Effector memory CD4-positive, alpha-beta T cell (primary cell): ENCODE measurements around the gene HBZ.
"Not testable (repeated sequence)": the region's sequence is repeated elsewhere in the genome, so short reads cannot be mapped to it uniquely, and the experiment has no call there.

Source experiments
- DNase-seq, 3 donors: peaks; one replicate each; pipeline ENCODE4 v3.0.0-alpha.2; 2020
- H3K27ac ChIP-seq: 2 replicates; pipeline ENCODE4 v1.7.0; 2013; ENCODE audit warnings: mild to moderate bottlenecking, low read length, moderate library complexity; ENCODE audit not compliant: insufficient read depth, poor library complexity, severe bottlenecking
- H3K27me3 ChIP-seq: replicated peaks from 2 replicates; pipeline ENCODE4 v1.7.0; 2013; ENCODE audit warnings: mild to moderate bottlenecking, low read length; ENCODE audit not compliant: insufficient read depth, control insufficient read depth, poor library complexity, severe bottlenecking
- H3K36me3 ChIP-seq: 2 replicates; pipeline ENCODE4 v1.7.0; 2013; ENCODE audit warnings: mild to moderate bottlenecking, low read length, moderate library complexity; ENCODE audit not compliant: control insufficient read depth, insufficient read depth
- H3K4me1 ChIP-seq: 2 replicates; pipeline ENCODE4 v1.7.0; 2013; ENCODE audit warnings: low read length, mild to moderate bottlenecking; ENCODE audit not compliant: control insufficient read depth, insufficient read depth, poor library complexity, severe bottlenecking
- H3K4me3 ChIP-seq: 2 replicates; pipeline ENCODE4 v1.7.0; 2013; ENCODE audit warnings: low read length, low read depth, mild to moderate bottlenecking; ENCODE audit not compliant: insufficient read depth, poor library complexity, severe bottlenecking
- H3K9me3 ChIP-seq: 2 replicates; pipeline ENCODE4 v1.7.0; 2013; ENCODE audit warnings: mild to moderate bottlenecking, low read length, moderate library complexity; ENCODE audit not compliant: control insufficient read depth

The HBZ gene

DNA sequence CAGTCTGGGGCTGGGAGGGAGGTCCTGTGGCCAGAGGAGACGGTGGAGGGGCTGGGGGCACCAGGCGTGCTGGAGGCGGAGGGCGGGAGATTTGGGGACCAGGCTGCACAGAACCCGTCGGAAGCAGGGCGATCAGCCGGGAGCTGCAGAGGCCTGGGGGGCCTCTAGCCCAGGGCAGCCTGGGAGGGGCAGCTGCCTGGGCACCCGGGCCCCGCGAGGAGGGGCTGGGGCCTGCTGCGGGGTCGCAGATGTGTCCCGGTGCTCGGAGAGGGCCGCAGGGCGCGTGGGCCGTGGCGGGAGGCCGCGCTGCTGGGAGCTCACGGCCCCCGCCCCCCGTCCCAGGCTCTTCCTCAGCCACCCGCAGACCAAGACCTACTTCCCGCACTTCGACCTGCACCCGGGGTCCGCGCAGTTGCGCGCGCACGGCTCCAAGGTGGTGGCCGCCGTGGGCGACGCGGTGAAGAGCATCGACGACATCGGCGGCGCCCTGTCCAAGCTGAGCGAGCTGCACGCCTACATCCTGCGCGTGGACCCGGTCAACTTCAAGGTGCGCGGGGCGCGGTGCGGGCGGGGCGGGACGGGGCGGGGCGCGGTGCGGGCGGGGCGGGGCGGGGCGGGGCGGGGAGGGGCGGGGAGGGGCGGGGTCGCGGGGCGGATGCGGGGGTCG is 1.2 kb downstream of the HBZ start:
- H3K27ac ChIP-seq, H3K36me3 ChIP-seq, H3K27me3 ChIP-seq, H3K4me1 ChIP-seq, DNase-seq, H3K4me3 ChIP-seq, H3K9me3 ChIP-seq: not testable (repeated sequence)

DNA sequence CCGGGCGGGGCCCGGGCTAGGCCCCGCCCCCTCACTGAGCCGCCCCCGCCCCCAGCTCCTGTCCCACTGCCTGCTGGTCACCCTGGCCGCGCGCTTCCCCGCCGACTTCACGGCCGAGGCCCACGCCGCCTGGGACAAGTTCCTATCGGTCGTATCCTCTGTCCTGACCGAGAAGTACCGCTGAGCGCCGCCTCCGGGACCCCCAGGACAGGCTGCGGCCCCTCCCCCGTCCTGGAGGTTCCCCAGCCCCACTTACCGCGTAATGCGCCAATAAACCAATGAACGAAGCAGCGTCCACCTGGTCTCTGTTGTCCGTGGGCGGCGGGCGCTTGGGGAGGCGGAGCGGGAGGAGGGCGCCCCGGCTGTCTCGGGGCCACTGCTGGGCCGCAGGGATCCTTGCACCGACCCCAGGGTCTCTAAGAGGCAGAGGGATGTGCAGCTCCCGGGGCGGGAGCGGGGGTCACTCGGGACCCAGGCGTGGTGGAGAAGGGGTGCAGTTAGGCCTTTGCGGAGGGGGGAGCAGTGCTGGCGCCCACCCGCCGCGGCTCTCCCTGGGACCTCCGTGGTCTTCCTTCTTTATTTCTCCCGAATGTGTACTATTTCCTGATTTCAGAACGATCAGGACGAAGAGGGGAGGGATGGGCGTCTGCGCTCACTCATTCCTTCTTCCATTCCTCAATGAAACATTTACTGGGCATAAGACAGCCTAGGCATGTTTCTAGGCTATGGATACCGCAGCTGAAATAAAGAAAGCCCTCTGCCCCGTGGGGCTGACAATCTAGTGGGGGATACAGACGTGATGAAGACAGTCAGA is 2.0 kb downstream of the HBZ start:
- Histone ChIP-seq H3K9me3 (no peaks in the 10 kb centered on the region), H3K36me3 (no peaks in the 10 kb centered on the region), H3K27ac (no peak overlapping the region), H3K4me1 (peaks cover 7% of the 10 kb centered on the region), H3K27me3 (peaks cover 6% of the 10 kb centered on the region), H3K4me3 (peak overlapping the region; percentile 46)
- peak in 1 of 3 donors; percentile 3 for DNase-seq

GRCh38 chr16:155031-155398 is 2.6 kb downstream of the HBZ start:
- H3K27me3 ChIP-seq, result peaks cover 6% of the 10 kb centered on the region
- H3K36me3 ChIP-seq, result no peaks in the 10 kb centered on the region
- no peak overlapping the region for H3K27ac ChIP-seq
- H3K9me3 ChIP-seq, result no peaks in the 10 kb centered on the region
- no peak for DNase-seq
- peaks cover 7% of the 10 kb centered on the region for H3K4me1 ChIP-seq
- no peak overlapping the region for H3K4me3 ChIP-seq

DNA sequence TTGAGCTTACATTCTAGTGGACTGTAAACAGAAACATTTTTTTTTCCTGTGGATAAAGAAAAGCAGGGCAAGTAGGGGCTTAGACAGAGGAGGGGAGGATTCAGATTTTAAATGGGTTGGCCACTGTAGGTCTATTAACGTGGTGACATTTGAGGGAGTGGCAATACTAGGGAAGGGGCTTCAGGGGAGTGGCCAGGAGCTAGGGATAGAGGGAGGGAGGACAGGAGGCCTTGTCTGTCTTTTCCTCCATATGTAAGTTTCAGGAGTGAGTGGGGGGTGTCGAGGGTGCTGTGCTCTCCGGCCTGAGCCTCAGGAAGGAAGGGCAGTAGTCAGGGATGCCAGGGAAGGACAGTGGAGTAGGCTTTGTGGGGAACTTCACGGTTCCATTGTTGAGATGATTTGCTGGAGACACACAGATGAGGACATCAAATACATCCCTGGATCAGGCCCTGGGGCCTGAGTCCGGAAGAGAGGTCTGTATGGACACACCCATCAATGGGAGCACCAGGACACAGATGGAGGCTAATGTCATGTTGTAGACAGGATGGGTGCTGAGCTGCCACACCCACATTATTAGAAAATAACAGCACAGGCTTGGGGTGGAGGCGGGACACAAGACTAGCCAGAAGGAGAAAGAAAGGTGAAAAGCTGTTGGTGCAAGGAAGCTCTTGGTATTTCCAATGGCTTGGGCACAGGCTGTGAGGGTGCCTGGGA is 6.8 kb downstream of the HBZ start:
- Histone ChIP-seq H3K4me3 (no peak overlapping the region), H3K36me3 (no peaks in the 10 kb centered on the region), H3K27me3 (peaks cover 5% of the 10 kb centered on the region), H3K9me3 (no peaks in the 10 kb centered on the region), H3K27ac (no peak overlapping the region), H3K4me1 (peaks cover 7% of the 10 kb centered on the region)
- DNase-seq, result no peak

DNA sequence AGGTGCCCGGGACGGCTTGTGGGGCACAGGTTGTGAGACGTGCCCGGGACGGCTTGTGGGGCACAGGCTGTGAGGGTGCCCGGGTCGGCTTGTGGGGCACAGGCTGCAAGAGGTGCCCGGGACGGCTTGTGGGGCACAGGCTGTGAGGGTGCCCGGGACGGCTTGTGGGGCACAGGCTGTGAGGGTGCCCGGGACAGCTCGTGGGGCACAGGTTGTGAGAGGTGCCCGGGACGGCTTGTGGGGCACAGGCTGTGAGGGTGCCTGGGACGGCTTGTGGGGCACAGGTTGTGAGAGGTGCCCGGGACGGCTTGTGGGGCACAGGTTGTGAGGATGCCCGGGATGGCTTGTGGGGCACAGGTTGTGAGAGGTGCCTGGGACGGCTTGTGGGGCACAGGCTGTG is 7.8 kb downstream of the HBZ start:
- not testable (repeated sequence) for H3K4me1 ChIP-seq, H3K27me3 ChIP-seq, H3K36me3 ChIP-seq, H3K27ac ChIP-seq, H3K4me3 ChIP-seq, H3K9me3 ChIP-seq, DNase-seq

GRCh38 chr16:160691-161190 is 8.3 kb downstream of the HBZ start:
- no peaks in the 10 kb centered on the region for H3K36me3 ChIP-seq
- peaks cover 9% of the 10 kb centered on the region for H3K4me1 ChIP-seq
- no peak overlapping the region for H3K4me3 ChIP-seq
- DNase-seq, result no peak
- no peaks in the 10 kb centered on the region for H3K9me3 ChIP-seq
- H3K27me3 ChIP-seq, result peaks cover 9% of the 10 kb centered on the region
- H3K27ac ChIP-seq, result no peak overlapping the region

DNA sequence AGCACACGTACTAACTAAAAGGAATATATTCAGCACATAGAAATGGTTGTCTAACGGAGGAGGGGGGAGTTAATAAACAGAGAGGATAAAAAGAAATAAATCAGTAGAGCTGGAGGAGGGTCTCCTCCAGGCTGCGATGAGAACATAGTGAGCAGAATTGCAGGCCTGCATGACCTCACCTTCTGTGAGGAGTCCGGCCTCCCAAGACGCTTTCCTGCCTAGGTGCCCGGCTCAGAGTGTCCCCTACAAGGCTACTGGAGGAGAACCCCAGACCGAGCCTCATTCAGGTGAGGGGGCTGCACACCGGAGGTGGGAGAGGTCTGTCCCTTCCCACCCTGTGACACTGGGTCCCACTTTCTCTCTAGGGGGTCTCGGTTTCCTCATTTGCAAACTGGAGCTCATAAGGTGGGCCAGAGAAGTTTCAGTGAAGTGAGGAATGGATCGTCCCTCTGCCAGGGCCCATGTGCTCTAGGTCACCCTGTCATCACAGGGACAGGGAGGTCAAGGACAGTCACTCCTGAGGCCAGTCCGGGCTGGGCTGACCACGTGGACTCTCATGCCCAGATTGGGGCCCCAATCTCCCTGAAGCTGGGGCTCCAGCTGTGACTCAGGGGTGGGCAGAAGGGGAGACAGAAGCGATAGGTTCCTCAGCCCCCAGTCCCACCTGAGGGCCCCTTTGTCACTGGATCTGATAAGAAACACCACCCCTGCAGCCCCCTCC is 10.0 kb downstream of the HBZ start:
- no peak for DNase-seq
- Histone ChIP-seq H3K9me3 (no peaks in the 10 kb centered on the region), H3K36me3 (no peaks in the 10 kb centered on the region), H3K4me1 (peaks cover 18% of the 10 kb centered on the region), H3K4me3 (no peak overlapping the region), H3K27me3 (peaks cover 24% of the 10 kb centered on the region), H3K27ac (no peak overlapping the region)

GRCh38 chr16:163139-163538 is 10.7 kb downstream of the HBZ start:
- DNase-seq, H3K9me3 ChIP-seq, H3K36me3 ChIP-seq, H3K27ac ChIP-seq, H3K4me3 ChIP-seq: not testable (repeated sequence)
- peaks cover 27% of the 10 kb centered on the region for H3K27me3 ChIP-seq
- H3K4me1 ChIP-seq, result peaks cover 18% of the 10 kb centered on the region

DNA sequence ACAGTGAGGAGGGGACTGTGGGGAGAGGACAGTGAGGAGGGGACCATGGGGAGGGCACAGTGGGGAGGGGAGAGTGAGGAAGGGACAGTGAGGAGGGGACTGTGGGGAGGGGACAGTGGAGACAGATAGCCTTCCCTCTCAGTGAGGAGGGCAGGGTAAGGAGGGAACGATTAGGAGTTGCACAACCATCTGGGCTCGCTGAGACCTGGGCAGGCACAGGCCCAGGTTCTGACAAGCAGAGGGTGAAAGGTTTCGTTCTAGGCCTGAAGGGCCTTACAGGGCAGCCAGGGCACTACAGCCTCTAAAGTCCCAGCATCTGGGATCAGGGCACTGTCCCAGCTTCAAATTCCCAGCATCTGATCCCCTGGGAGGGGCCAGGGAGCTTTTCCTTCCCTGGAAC is 11.3 kb downstream of the HBZ start:
- H3K4me1 ChIP-seq, result peaks cover 18% of the 10 kb centered on the region
- peaks cover 27% of the 10 kb centered on the region for H3K27me3 ChIP-seq
- H3K9me3 ChIP-seq, H3K27ac ChIP-seq, DNase-seq, H3K4me3 ChIP-seq, H3K36me3 ChIP-seq: not testable (repeated sequence)
